Coronary artery (tissue), 2 donors: ENCODE results near the gene CNFN.

Source experiments
- DNase-seq: peaks from one replicate; pipeline ENCODE4 v3.0.0-alpha.2; 2017; ENCODE audit warnings: low spot score
- H3K27ac ChIP-seq, 2 donors: fragments of 200-600 bp; sonication (generic); one replicate each; pipeline ENCODE4 v1.5.1; 2016 to 2019
- H3K4me3 ChIP-seq: fragments of 200-600 bp; sonication (generic); 2 replicates; pipeline ENCODE4 v1.5.1; 2016; ENCODE audit warnings: mild to moderate bottlenecking, moderate library complexity
- TF ChIP-seq, protein P1 (sequence below): fragments of 200-600 bp; sonication (generic); IDR thresholded peaks from one replicate; pipeline ENCODE4 v1.5.1; 2019; ENCODE audit warnings: antibody characterized with exemption

CNFN gene

DNA sequence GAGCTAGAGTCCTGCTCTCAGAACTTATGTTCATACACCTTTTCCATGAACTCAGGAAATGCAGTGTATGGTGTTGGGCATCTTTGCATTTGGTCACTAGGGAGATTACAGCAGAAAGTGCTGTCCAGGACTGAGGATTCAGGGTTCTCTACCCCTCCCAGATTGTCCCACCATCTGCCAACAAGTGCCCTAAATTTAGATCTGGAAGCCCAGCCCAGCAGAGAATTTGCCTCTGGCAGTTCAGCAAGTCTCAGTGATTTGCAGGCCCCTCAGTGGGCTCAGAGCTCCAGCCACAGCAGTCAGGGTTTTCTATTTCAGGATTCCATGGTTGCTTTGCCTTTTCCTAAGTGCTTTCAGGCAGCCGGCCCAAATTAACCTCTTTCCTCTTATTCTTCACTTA is 23.4 kb downstream of the CNFN start:
- DNase-seq: no peak
- no peak overlapping the region for H3K27ac ChIP-seq
- H3K4me3 ChIP-seq: no peak overlapping the region
- TF ChIP-seq, protein P1, sequence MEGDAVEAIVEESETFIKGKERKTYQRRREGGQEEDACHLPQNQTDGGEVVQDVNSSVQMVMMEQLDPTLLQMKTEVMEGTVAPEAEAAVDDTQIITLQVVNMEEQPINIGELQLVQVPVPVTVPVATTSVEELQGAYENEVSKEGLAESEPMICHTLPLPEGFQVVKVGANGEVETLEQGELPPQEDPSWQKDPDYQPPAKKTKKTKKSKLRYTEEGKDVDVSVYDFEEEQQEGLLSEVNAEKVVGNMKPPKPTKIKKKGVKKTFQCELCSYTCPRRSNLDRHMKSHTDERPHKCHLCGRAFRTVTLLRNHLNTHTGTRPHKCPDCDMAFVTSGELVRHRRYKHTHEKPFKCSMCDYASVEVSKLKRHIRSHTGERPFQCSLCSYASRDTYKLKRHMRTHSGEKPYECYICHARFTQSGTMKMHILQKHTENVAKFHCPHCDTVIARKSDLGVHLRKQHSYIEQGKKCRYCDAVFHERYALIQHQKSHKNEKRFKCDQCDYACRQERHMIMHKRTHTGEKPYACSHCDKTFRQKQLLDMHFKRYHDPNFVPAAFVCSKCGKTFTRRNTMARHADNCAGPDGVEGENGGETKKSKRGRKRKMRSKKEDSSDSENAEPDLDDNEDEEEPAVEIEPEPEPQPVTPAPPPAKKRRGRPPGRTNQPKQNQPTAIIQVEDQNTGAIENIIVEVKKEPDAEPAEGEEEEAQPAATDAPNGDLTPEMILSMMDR: no peak

DNA sequence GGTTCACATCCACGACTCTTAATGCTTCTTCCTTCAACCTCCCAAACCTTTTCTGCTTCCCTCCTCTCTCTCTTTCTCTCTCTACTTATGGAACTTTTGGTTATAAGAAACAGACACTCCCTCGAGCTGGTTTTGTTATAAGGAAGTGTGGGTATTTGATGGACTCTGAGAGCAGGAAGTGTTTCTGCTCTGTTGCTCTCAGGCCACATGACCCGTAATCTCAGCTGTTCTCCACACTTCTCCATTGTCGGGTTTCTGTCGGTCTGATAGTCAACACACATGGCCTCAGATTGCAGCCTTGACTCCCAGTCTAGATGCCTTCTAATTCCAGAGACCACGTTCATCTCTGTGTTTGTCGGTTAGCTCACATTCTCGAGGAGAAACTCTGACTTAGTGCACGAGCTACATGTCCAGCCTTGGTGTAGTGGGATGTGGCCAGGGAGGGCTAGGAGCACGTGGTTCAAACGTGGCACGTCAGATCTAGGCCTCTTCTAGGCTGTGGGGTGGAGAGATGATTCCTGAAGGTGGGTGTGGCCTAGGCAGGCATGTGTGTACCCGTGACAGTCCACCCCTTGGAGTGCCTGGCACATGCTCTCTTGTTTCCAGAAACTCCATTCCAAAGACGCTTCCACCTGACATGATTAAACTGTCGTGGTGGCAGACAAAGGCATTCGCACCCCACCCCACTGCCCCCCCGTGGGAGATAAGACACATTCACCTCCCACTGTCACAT is 26.3 kb downstream of the CNFN start:
- Histone ChIP-seq H3K27ac (no peak overlapping the region), H3K4me3 (no peak overlapping the region)
- TF ChIP-seq, protein P1: no peak
- no peak for DNase-seq

DNA sequence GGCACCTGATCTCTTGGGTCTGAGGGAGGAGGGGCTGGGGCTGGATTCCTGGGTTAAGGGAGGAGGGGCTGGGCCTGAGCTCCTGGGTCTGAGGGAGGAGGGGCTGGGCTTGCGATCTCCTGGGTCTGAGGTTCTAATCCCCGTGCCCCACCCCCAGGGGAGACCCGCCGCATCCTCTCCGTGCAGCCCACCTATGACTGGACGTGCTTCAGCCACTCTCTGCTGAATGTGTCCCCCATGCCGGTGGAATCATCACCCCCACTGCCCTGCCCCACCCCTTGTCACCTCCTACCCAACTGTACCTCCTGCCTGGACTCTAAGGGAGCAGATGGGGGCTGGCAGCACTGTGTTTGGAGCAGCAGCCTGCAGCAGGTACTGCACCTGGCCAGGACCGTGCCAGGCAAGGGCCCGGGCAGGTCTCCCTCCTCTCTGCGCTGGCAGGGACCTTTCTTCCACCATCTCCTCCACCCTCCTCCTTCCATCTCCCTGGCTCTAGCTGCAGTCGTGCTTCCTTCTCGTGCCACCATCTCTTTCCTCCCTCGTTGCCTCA is 27.1 kb downstream of the CNFN start:
- Histone ChIP-seq H3K4me3 (no peak overlapping the region), H3K27ac (no peak overlapping the region)
- TF ChIP-seq, protein P1: no peak
- DNase-seq: no peak

DNA sequence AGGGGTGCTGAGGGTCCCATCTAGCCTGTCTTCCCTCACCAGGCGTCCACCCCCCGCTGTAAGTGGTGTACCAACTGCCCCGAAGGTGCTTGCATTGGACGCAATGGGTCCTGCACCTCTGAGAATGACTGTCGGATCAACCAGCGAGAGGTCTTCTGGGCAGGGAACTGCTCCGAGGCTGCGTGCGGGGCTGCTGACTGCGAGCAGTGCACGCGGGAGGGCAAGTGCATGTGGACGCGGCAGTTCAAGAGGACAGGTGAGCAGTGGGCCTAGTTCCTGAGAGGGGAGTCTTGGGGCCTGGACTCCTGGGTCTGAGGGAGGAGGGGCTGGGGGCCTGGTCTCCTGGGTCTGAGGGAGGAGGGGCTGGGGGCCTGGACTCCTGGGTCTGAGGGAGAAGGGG is 27.8 kb downstream of the CNFN start:
- Histone ChIP-seq H3K4me3 (no peak overlapping the region), H3K27ac (no peak overlapping the region)
- TF ChIP-seq, protein P1: no peak
- DNase-seq: no peak

DNA sequence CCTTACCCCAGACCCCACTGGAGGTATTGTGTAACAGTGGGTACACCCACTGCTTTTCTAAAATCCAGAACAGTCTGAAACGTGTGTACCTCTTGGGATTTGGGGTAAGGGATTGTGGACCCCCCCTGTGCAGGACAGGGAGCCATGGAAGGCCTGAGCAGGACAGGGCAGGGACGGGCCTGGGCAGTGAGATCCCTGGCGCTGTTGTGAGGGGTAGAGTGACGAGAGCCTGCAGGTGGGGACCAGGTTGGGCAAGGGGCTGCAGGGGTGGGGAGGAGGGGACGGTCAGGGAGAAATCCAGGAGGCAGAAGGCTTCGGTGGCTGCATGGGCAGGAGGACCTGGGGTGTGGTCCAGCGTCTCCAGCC is 28.6 kb downstream of the CNFN start:
- no peak for DNase-seq
- TF ChIP-seq, protein P1: no peak
- Histone ChIP-seq H3K27ac (no peak overlapping the region), H3K4me3 (no peak overlapping the region)

DNA sequence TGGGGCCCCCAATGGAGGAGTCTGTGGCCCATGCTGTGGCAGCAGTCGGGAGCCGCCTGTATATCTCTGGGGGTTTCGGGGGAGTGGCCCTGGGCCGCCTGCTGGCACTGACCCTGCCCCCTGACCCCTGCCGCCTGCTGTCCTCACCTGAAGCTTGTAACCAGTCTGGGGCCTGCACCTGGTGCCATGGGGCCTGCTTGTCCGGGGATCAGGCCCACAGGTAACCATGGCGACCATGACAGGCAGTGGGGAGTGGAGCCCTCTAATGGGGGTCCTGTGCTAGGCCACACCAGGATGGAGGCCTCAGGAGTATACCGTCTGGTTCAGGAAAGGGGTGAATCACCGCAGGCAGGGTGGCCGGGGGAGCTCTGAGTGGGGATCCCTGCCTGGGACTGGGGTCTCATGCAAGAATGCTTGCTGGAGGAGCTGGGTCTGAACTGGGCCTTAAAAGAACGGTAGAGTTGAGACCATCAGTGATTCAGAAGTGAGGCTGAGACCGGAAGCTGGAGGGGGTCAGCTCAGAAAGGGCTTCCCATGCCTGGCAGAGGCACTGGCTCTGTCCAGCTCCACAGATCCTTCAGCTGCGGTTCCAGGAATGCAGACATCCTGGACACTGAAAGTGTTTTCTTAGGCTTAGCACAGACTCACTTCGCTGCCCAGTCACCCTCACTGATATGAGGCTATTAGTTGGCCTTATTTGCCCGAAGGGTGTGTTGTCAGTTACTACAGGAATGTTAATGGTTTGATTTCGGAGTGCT is 29.1 kb downstream of the CNFN start:
- no peak for DNase-seq
- H3K4me3 ChIP-seq: no peak overlapping the region
- TF ChIP-seq, protein P1: no peak
- H3K27ac ChIP-seq: peak overlapping the region in 1 of 2 donors; percentile 24

DNA sequence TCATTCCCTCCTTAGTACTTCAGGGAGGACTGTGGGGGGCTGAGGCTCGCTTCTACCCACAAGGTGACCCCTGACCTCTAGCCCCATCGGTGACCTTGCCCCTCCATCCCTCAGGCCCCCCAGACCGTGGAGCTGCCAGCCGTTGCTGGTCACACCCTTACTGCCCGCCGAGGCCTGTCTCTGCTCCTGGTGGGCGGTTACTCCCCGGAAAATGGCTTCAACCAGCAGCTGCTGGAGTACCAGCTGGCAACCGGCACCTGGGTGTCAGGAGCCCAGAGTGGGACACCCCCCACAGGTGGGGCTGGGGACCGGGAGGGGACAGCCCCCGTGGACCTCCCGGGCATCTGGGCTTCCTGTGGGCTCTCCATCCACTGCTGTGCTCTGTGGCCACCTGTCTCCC is 32.8 kb downstream of the CNFN start:
- Histone ChIP-seq H3K4me3 (no peak overlapping the region), H3K27ac (no peak overlapping the region)
- DNase-seq: no peak
- TF ChIP-seq, protein P1: no peak
